Common myeloid progenitor, CD34-positive (primary cell): ENCODE measurements around the gene UTP25.
"Not testable (repeated sequence)": the region's sequence is repeated elsewhere in the genome, so short reads cannot be mapped to it uniquely, and the experiment has no call there.

ENCODE experiments used
- CTCF ChIA-PET: fragments of 350-600 bp; sonication (Branson Sonifier 250); formaldehyde crosslinking; loops from one replicate; lab custom pipeline; 2021; ENCODE audit warnings: antibody characterized with exemption; lab: Charles Lee
- POLR2A ChIA-PET: fragments of 350-600 bp; sonication (Branson Sonifier 250); formaldehyde crosslinking; loops from one replicate; lab custom pipeline; 2021; ENCODE audit warnings: antibody characterized with exemption; lab: Charles Lee
- DNase-seq, 3 donors: peaks; one replicate each; pipeline versions ENCODE4 v3.0.0 to v3.0.0-alpha.2; 2013
- H3K27ac ChIP-seq, 2 experiments: 1 replicate in 1 of 2; 2 replicates in 1 of 2; pipeline ENCODE4 v1.7.0; 2013; ENCODE audit warnings: inconsistent platforms in 2 of 2, low read length in 2 of 2, mild to moderate bottlenecking in 2 of 2, low read depth in 1 of 2, moderate library complexity in 1 of 2; ENCODE audit not compliant: severe bottlenecking in 2 of 2, insufficient read depth in 1 of 2, poor library complexity in 1 of 2
- H3K27me3 ChIP-seq, 5 experiments: replicated peaks in 2 of 5; 1 replicate in 3 of 5; 2 replicates in 2 of 5; pipeline versions ENCODE4 v1.6.1 to v1.7.0; 2013; ENCODE audit warnings: low read length in 4 of 5, mild to moderate bottlenecking in 2 of 5, moderate library complexity in 2 of 5, inconsistent platforms in 1 of 5; ENCODE audit not compliant: insufficient read depth in 5 of 5, control insufficient read depth in 4 of 5
- H3K36me3 ChIP-seq, 4 experiments: 1 replicate in 2 of 4; 2 replicates in 2 of 4; pipeline versions ENCODE4 v1.6.1 to v1.7.0; 2013; ENCODE audit warnings: low read length in 3 of 4, control low read depth in 1 of 4, mild to moderate bottlenecking in 1 of 4; ENCODE audit not compliant: control insufficient read depth in 4 of 4, insufficient read depth in 4 of 4
- H3K4me1 ChIP-seq, 4 experiments: 1 replicate in 3 of 4; 2 replicates in 1 of 4; pipeline versions ENCODE4 v1.6.1 to v1.7.1; 2013; ENCODE audit warnings: low read length in 3 of 4, mild to moderate bottlenecking in 3 of 4, control low read depth in 1 of 4, inconsistent platforms in 1 of 4, moderate library complexity in 1 of 4; ENCODE audit not compliant: control insufficient read depth in 4 of 4, insufficient read depth in 4 of 4; ENCODE audit errors: control extremely low read depth in 1 of 4
- H3K4me3 ChIP-seq, 7 experiments: 1 replicate in 4 of 7; 2 replicates in 3 of 7; pipeline versions ENCODE4 v1.5.1 to v1.7.0; 2013; ENCODE audit warnings: mild to moderate bottlenecking in 7 of 7, low read length in 6 of 7, moderate library complexity in 6 of 7, inconsistent platforms in 2 of 7, low read depth in 2 of 7, control low read depth in 1 of 7; ENCODE audit not compliant: insufficient read depth in 4 of 7, control insufficient read depth in 1 of 7; ENCODE audit errors: extremely low read depth in 1 of 7
- H3K9me3 ChIP-seq, 5 experiments: 1 replicate in 4 of 5; 2 replicates in 1 of 5; pipeline versions ENCODE4 v1.6.1 to v1.7.1; 2013; ENCODE audit warnings: low read length in 4 of 5, mild to moderate bottlenecking in 2 of 5, inconsistent platforms in 1 of 5, low read depth in 1 of 5, moderate library complexity in 1 of 5; ENCODE audit not compliant: control insufficient read depth in 4 of 5, insufficient read depth in 2 of 5; ENCODE audit errors: control extremely low read depth in 1 of 5
- WGBS: methylation state at CpG from one replicate; pipeline ENCODE4 v1.1.5; 2013; ENCODE audit not compliant: insufficient coverage; 5-methylcytosine and 5-hydroxymethylcytosine counted together

The UTP25 gene

DNA sequence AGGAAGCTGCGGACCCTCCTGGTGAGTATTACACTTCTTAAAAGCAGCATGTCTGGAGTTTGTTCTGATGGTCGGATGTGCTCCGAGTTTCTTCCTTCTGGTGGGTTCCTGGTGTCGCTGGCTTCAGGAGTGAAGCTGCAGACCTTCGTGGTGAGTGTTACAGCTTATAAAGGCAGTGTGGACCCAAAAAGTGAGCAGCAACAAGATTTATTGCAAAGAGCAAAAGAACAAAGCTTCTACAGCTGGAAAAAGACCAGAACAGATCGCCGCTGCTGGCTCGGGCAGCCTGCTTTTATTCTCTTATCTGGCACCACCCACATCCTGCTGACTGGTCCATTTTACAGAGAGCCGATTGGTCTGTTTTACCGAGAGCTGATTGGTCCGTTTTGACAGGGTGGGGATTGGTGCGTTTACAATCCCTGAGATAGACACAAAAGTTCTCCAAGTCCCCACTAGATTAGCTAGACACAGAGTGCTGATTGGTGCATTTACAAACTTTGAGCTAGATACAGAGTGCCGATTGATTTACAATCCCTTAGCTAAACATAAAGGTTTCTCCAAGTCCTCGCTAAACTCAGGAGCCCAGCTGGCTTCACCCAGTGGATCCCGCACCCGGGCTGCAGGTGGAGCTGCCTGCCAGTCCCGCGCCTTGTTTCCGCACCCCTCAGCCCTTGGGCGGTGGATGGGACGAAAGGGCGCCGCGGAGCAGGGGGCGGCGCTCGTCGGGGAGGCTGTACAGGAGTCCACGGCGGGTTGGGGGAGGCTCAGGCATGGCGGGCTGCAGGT is 60.7 kb downstream of the UTP25 start:
- not testable (repeated sequence) for H3K9me3 ChIP-seq, H3K4me1 ChIP-seq, H3K36me3 ChIP-seq, DNase-seq, H3K27ac ChIP-seq, H3K4me3 ChIP-seq, H3K27me3 ChIP-seq
- ChIA-PET POLR2A (interaction anchor here (0.6 kb wide), 1 partner anchor 98 kb away, joined by 3 read pairs; no protein-coding TSS in a partner anchor), CTCF (interaction anchor here (1.2 kb wide), 1 partner anchor 10 kb away, joined by 3 read pairs; no protein-coding TSS in a partner anchor)
- 95% methylated on average over 25 of the region's 31 CpGs for WGBS

DNA sequence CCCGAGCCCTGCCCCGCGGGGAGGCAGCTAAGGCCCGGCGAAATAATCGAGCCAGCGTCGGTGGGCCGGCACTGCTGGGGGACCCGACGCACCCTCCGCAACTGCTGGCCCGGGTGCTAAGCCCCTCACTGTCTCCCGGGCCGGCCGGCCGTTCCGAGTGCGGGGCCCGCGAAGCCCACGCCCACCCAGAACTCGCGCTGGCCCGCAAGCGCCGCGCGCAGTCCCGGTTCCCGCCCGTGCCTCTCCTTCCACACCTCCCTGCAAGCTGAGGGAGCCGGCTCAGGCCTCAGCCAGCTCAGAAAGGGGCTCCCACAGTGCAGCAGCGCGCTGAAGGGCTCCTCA is 61.3 kb downstream of the UTP25 start:
- WGBS: 94% methylated on average over 33 of the region's 35 CpGs
- Histone ChIP-seq H3K27ac (no peak overlapping the region), H3K9me3 (no peaks in the 10 kb centered on the region), H3K27me3 (peaks cover 0 to 8% (median 4%) of the 10 kb centered on the region in 5 experiments), H3K4me1 (no peaks in the 10 kb centered on the region), H3K36me3 (no peaks in the 10 kb centered on the region), H3K4me3 (no peak overlapping the region)
- CTCF ChIA-PET: no interaction called here
- POLR2A ChIA-PET: interaction anchor here (0.6 kb wide), 1 partner anchor 97 kb away, joined by 3 read pairs; no protein-coding TSS in a partner anchor
- no peak for DNase-seq

DNA sequence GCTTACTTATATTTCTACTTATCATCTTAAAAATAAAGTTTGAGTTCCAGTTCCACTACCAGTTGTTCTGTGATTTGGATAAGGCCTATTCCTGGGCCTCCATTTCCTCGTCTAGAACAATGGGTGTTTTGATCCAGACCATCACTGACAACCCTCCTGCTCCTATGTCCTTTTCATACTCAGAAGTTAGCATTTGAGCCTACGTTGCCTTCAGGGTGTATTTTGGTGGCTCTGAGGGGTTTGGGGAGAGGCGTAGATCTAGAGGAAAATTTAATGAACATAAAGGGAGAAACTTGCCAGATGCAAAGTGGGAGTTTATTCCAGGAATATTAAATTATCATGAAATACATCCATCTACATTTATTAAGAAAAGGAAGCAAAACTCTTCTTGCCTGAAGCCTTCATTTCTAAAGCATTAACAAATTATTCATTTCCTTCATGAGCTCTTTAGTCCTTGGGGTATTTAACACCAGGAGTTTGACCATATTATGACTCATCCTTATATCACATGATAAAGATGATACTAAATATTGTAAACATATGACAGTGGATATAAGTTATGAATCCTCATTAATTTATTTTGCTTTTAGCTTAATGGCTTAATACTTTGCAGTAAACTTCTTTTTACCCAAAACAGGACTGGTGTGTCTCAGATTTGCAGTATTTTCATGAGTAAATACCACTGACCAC is 63.0 kb downstream of the UTP25 start:
- DNase-seq: no peak
- Histone ChIP-seq H3K4me3 (no peak overlapping the region), H3K36me3 (no peaks in the 10 kb centered on the region), H3K9me3 (no peaks in the 10 kb centered on the region), H3K27me3 (peaks cover 0 to 6% (median 2%) of the 10 kb centered on the region in 5 experiments), H3K27ac (no peak overlapping the region), H3K4me1 (no peaks in the 10 kb centered on the region)
- ChIA-PET CTCF (no interaction called here), POLR2A (no interaction called here)
- 88% methylated on average over 1 of the region's 3 CpGs for WGBS

- Histone ChIP-seq H3K36me3 (no peaks in the 10 kb centered on the region), H3K4me1 (no peaks in the 10 kb centered on the region), H3K9me3 (no peaks in the 10 kb centered on the region), H3K4me3 (no peak overlapping the region), H3K27ac (no peak overlapping the region), H3K27me3 (peaks cover 0 to 16% (median 2%) of the 10 kb centered on the region in 5 experiments)
- POLR2A ChIA-PET: no interaction called here
- CTCF ChIA-PET: interaction anchor here (0.7 kb wide), 1 partner anchor 26 kb away, joined by 3 read pairs; no protein-coding TSS in a partner anchor
- WGBS: 95% methylated on average over 6 of the region's 6 CpGs
- DNase-seq: no peak
Measured at GRCh38 chr1:209893751-209894150, 66.0 kb downstream of the UTP25 start.

DNA sequence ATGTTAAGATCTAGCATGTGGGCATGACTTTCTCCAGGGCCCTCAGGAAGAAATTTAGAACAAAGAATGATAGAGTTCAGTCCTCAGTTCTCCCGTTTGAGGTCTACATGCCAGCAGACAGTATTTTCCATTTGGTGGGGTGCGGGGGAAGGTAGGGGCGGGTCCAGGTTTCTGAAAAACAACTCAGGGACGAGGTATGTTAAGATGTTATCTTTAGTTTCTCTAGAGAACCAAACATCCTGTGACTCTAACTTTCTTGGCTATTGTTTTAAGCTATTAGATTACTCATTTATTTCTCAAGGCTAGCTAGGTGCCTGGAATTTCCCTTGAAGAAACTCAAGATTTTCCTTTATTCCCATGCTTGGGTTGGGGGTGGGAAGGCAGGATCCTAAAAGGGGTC is 67.9 kb downstream of the UTP25 start:
- ChIA-PET CTCF (no interaction called here), POLR2A (no interaction called here)
- Histone ChIP-seq H3K27me3 (peaks cover 0 to 16% (median 0%) of the 10 kb centered on the region in 5 experiments), H3K4me1 (no peaks in the 10 kb centered on the region), H3K9me3 (no peaks in the 10 kb centered on the region), H3K36me3 (no peaks in the 10 kb centered on the region), H3K27ac (no peak overlapping the region), H3K4me3 (no peak overlapping the region)
- WGBS: 83% methylated on average over 1 of the region's 4 CpGs
- DNase-seq: no peak

DNA sequence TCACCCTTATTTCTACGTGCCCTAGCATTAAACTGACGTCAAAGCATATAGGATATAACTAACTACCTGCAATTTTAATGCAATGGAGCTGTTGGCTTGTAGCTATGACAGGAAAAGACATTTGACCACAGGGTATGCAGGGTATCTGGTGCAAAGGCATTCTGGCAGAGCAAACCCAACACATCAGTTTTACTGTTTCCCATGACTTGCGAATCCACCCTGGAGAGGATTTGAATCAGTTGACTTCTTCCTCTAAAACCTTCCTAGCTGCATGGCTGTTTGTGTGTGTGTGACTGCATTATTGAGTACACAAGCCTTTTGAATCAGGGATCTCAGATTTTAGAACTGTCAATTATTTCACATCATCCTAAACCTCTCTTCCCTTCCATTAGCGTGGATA is 68.6 kb downstream of the UTP25 start:
- Histone ChIP-seq H3K27ac (no peak overlapping the region), H3K36me3 (no peaks in the 10 kb centered on the region), H3K4me3 (no peak overlapping the region), H3K4me1 (no peaks in the 10 kb centered on the region), H3K27me3 (peaks cover 0 to 16% (median 0%) of the 10 kb centered on the region in 5 experiments), H3K9me3 (no peaks in the 10 kb centered on the region)
- ChIA-PET POLR2A (no interaction called here), CTCF (no interaction called here)
- no peak for DNase-seq
- WGBS: 100% methylated on average over 1 of the region's 4 CpGs

- H3K27me3 ChIP-seq: peaks cover 0 to 16% (median 0%) of the 10 kb centered on the region in 5 experiments
- POLR2A ChIA-PET, H3K4me1 ChIP-seq, H3K36me3 ChIP-seq, H3K4me3 ChIP-seq, DNase-seq, H3K27ac ChIP-seq, H3K9me3 ChIP-seq: not testable (repeated sequence)
- CTCF ChIA-PET: interaction anchor here (1.8 kb wide), 1 partner anchor 14 kb away, joined by 5 read pairs; no protein-coding TSS in a partner anchor
- 91% methylated on average over 5 of the region's 6 CpGs for WGBS
Measured at GRCh38 chr1:209898271-209898670, 70.5 kb downstream of the UTP25 start.
